Neural cell (in vitro differentiated cells): ENCODE measurements around the gene ALK. TPM values are rescaled to one million over a fixed set of nuclear protein-coding genes. Genes with fewer than 3 reads are reported as not detected.

Source experiments
- H2AFZ ChIP-seq: fragments of 200-600, 300-800 bp; sonication (generic), shearing (Covaris generic); 2 replicates; pipeline ENCODE4 v1.6.0; 2014; ENCODE audit warnings: low read depth, mild to moderate bottlenecking, antibody characterized with exemption, low read length, moderate library complexity
- H3F3A ChIP-seq: fragments of 200-600 bp; shearing (Covaris generic); 2 replicates; pipeline ENCODE4 v1.6.1; 2016; ENCODE audit warnings: mild to moderate bottlenecking, moderate library complexity, mixed read lengths, antibody characterized with exemption, low read length; ENCODE audit not compliant: insufficient read depth, poor library complexity, severe bottlenecking
- H3K27ac ChIP-seq: fragments of 200-600, 300-800 bp; sonication (generic), shearing (Covaris generic); 2 replicates; pipeline ENCODE4 v1.5.1; 2014; ENCODE audit warnings: mild to moderate bottlenecking, low read length, moderate library complexity
- H3K27me3 ChIP-seq: fragments of 300-800, 200-600 bp; sonication (generic), shearing (Covaris generic); 2 replicates; pipeline ENCODE4 v1.6.0; 2014; ENCODE audit warnings: mild to moderate bottlenecking, low read depth, low read length, moderate library complexity; ENCODE audit not compliant: insufficient read depth
- H3K36me3 ChIP-seq: fragments of 300-800, 200-600 bp; sonication (generic), shearing (Covaris generic); 2 replicates; pipeline ENCODE4 v1.5.1; 2014; ENCODE audit warnings: mild to moderate bottlenecking, antibody characterized with exemption, low read length, moderate library complexity; ENCODE audit not compliant: insufficient read depth
- H3K4me2 ChIP-seq: fragments of 300-800, 200-600 bp; sonication (generic), shearing (Covaris generic); 2 replicates; pipeline ENCODE4 v1.6.0; 2014; ENCODE audit warnings: mild to moderate bottlenecking, low read length
- H3K4me3 ChIP-seq: fragments of 300-800, 200-600 bp; sonication (generic), shearing (Covaris generic); 2 replicates; pipeline ENCODE4 v1.5.1; 2014; ENCODE audit warnings: mild to moderate bottlenecking, low read length, moderate library complexity
- H3K79me2 ChIP-seq: fragments of 200-600 bp; shearing (Covaris generic); replicated peaks from 2 replicates; pipeline ENCODE4 v1.6.0; 2014; ENCODE audit warnings: mild to moderate bottlenecking, low read length, moderate library complexity; ENCODE audit not compliant: insufficient read depth
- H3K9ac ChIP-seq: fragments of 300-800, 200-600 bp; sonication (generic), shearing (Covaris generic); 2 replicates; pipeline ENCODE4 v1.6.1; 2016; ENCODE audit warnings: mild to moderate bottlenecking, low read length, mixed read lengths
- H3K9me2 ChIP-seq: fragments of 200-600 bp; shearing (Covaris generic); 2 replicates; pipeline ENCODE4 v1.6.1; 2016; ENCODE audit warnings: mild to moderate bottlenecking, low read length, mixed read lengths; ENCODE audit not compliant: insufficient read depth
- H3K9me3 ChIP-seq: fragments of 200-600, 300-800 bp; sonication (generic), shearing (Covaris generic); 2 replicates; pipeline ENCODE4 v1.6.1; 2016; ENCODE audit warnings: mild to moderate bottlenecking, mixed run types, low read length, moderate library complexity, mixed read lengths
- H4K20me1 ChIP-seq: fragments of 200-600 bp; shearing (Covaris generic); 2 replicates; pipeline ENCODE4 v1.6.1; 2016; ENCODE audit warnings: mild to moderate bottlenecking, mixed run types; ENCODE audit not compliant: insufficient read depth
- CTCF ChIP-seq: fragments of 450-650 bp; IDR thresholded peaks from 2 replicates; pipeline ENCODE4 v1.5.1; 2014; ENCODE audit warnings: antibody characterized with exemption, mild to moderate bottlenecking, moderate library complexity; ENCODE audit not compliant: poor library complexity, severe bottlenecking
- EP300 ChIP-seq: fragments of 450-650 bp; conservative IDR thresholded peaks from 2 replicates; pipeline ENCODE4 v1.6.1; 2014; ENCODE audit warnings: antibody characterized with exemption, mild to moderate bottlenecking, moderate library complexity; ENCODE audit not compliant: poor library complexity, severe bottlenecking
- EZH2 ChIP-seq: fragments of 200-600, 300-800 bp; shearing (Covaris generic), sonication (generic); IDR thresholded peaks from 2 replicates; pipeline ENCODE4 v1.6.1; 2014; ENCODE audit warnings: antibody characterized with exemption, low read length, borderline replicate concordance, mild to moderate bottlenecking; ENCODE audit not compliant: insufficient read depth, poor library complexity, severe bottlenecking
- MXI1 ChIP-seq: fragments of 450-650 bp; conservative IDR thresholded peaks from 2 replicates; pipeline ENCODE4 v1.6.1; 2014; ENCODE audit warnings: antibody characterized with exemption, mild to moderate bottlenecking; ENCODE audit not compliant: poor library complexity, severe bottlenecking
- POLR2AphosphoS5 ChIP-seq: IDR thresholded peaks from 2 replicates; pipeline ENCODE4 v1.6.1; 2012
- RAD21 ChIP-seq: fragments of 450-650 bp; conservative IDR thresholded peaks from 2 replicates; pipeline ENCODE4 v1.6.1; 2014; ENCODE audit warnings: antibody characterized with exemption, mild to moderate bottlenecking, moderate library complexity
- SMC3 ChIP-seq: fragments of 450-650 bp; conservative IDR thresholded peaks from 2 replicates; pipeline ENCODE4 v1.6.1; 2014; ENCODE audit warnings: antibody characterized with exemption, mild to moderate bottlenecking, moderate library complexity; ENCODE audit not compliant: poor library complexity
- TAF1 ChIP-seq: IDR thresholded peaks from 2 replicates; pipeline ENCODE4 v1.6.1; 2012; ENCODE audit warnings: low read depth
- polyA plus RNA-seq: library from polyadenylated mRNA; depleted of rRNA; stranded (reverse); fragments of >200 nt; gene quantifications from 2 replicates; pipeline ENCODE4 v1.2.3, GENCODE V29; 2014
- TF ChIP-seq, protein P1 (sequence below): IDR thresholded peaks from 2 replicates; pipeline ENCODE4 v1.6.1; 2012; ENCODE audit warnings: borderline replicate concordance

Gene ALK
- polyA plus RNA-seq, 1 donor from 2014 or later: 7.1 TPM

DNA sequence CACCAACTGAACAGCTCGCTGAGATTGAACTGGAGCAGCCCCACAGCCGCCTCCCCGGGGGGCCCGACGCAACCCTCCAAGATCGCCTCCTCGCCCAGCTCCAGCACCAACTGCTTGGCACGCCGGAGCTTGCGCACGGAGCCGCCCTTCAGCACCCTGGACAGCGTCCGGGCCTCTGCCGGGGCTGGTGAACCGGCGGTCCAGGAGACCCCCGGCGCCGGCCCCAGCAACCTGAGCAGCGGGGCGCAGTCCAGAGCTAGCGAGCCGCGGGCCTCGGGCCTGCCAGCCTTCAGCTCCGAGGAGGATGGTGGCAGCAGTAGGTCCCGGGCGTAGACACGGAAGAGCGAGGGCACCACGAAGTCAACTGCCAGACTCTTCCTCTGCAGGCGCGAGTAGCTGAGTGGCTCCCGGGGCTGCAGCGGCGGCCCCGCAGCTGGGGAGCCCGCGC lies 1.2 kb downstream of the ALK start:
- Histone ChIP-seq H3K4me2 (peak overlapping the region; percentile 78), H3K9me3 (no peaks in the 10 kb centered on the region), H3K27me3 (peaks cover 36% of the 10 kb centered on the region), H2AFZ (no peak overlapping the region), H3K79me2 (peaks cover 10% of the 10 kb centered on the region), H3F3A (no peaks in the 10 kb centered on the region), H3K9ac (peak overlapping the region; percentile 65), H4K20me1 (no peaks in the 10 kb centered on the region), H3K36me3 (no peaks in the 10 kb centered on the region), H3K27ac (no peak overlapping the region), H3K4me3 (peak overlapping the region; percentile 88), H3K9me2 (no peaks in the 10 kb centered on the region)
- TF ChIP-seq RAD21 (no peak), MXI1 (no peak), TAF1 (no peak), POLR2AphosphoS5 (no peak)
- TF ChIP-seq, protein P1, sequence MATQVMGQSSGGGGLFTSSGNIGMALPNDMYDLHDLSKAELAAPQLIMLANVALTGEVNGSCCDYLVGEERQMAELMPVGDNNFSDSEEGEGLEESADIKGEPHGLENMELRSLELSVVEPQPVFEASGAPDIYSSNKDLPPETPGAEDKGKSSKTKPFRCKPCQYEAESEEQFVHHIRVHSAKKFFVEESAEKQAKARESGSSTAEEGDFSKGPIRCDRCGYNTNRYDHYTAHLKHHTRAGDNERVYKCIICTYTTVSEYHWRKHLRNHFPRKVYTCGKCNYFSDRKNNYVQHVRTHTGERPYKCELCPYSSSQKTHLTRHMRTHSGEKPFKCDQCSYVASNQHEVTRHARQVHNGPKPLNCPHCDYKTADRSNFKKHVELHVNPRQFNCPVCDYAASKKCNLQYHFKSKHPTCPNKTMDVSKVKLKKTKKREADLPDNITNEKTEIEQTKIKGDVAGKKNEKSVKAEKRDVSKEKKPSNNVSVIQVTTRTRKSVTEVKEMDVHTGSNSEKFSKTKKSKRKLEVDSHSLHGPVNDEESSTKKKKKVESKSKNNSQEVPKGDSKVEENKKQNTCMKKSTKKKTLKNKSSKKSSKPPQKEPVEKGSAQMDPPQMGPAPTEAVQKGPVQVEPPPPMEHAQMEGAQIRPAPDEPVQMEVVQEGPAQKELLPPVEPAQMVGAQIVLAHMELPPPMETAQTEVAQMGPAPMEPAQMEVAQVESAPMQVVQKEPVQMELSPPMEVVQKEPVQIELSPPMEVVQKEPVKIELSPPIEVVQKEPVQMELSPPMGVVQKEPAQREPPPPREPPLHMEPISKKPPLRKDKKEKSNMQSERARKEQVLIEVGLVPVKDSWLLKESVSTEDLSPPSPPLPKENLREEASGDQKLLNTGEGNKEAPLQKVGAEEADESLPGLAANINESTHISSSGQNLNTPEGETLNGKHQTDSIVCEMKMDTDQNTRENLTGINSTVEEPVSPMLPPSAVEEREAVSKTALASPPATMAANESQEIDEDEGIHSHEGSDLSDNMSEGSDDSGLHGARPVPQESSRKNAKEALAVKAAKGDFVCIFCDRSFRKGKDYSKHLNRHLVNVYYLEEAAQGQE: peak; percentile 72

GRCh38 chr2:29918941-29919340 lies 2.4 kb downstream of the ALK start:
- peak overlapping the region; percentile 2 for H3K9ac ChIP-seq
- peak overlapping the region; percentile 88 for H3K4me3 ChIP-seq
- no peaks in the 10 kb centered on the region for H3K9me3 ChIP-seq
- H3K36me3 ChIP-seq: no peaks in the 10 kb centered on the region
- no peak overlapping the region for H2AFZ ChIP-seq
- peaks cover 43% of the 10 kb centered on the region for H3K27me3 ChIP-seq
- H3K27ac ChIP-seq: no peak overlapping the region
- H3K4me2 ChIP-seq: peak overlapping the region; percentile 78
- H3F3A ChIP-seq: no peaks in the 10 kb centered on the region
- TF ChIP-seq, protein P1: no peak
- TF ChIP-seq EZH2: no peak
- TF ChIP-seq EP300: no peak
- TF ChIP-seq SMC3: no peak
- TF ChIP-seq MXI1: no peak
- no peak for TF ChIP-seq CTCF
- no peak for TF ChIP-seq TAF1
- no peak for TF ChIP-seq POLR2AphosphoS5
- no peak for TF ChIP-seq RAD21
- H3K79me2 ChIP-seq: peaks cover 10% of the 10 kb centered on the region
- H3K9me2 ChIP-seq: no peaks in the 10 kb centered on the region
- no peaks in the 10 kb centered on the region for H4K20me1 ChIP-seq
